Measurements from ENCODE around the gene PRRC2A.

DNA sequence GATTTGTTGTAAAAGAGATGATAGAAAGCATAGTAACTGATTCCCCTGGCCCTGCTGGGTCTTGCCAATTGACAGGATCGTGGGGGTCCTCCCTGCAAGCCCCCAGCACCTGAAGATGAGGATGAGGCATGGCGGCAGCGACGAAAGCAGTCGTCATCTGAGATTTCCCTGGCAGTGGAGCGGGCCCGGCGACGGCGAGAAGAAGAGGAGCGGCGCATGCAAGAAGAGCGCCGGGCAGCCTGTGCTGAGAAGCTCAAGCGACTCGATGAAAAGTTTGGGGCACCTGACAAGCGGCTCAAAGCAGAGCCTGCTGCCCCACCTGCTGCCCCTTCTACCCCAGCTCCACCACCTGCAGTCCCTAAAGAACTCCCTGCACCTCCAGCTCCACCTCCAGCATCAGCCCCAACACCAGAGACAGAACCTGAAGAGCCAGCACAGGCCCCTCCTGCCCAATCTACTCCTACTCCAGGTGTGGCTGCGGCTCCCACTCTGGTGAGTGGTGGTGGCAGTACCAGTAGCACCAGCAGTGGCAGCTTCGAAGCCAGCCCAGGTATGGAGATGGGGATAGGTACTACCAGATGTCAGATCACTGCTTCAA is 7.3 kb downstream of the PRRC2A start:
- TF ChIP-seq POLR2A (IDR thresholded peaks at IDR 0.05; ENCODE audit: low read length) (no peak), GATA1 (IDR thresholded peaks at IDR 0.05; ENCODE audit: low read depth, low read length) (no peak)
